Measurements from ENCODE around the gene KRT23. TPM values are rescaled to one million over a fixed set of nuclear protein-coding genes. Genes with fewer than 3 reads are reported as not detected.

Gene KRT23
- total RNA-seq, 2 donors from 2014 or later = 0.27 to 1.2 TPM

- intact Hi-C loops (cut with DNase I) = no loop called here
- no peaks in the 10 kb centered on the region for H3K27me3 ChIP-seq
- peaks cover 2% of the 10 kb centered on the region for H3K36me3 ChIP-seq
- TF ChIP-seq, protein P1, sequence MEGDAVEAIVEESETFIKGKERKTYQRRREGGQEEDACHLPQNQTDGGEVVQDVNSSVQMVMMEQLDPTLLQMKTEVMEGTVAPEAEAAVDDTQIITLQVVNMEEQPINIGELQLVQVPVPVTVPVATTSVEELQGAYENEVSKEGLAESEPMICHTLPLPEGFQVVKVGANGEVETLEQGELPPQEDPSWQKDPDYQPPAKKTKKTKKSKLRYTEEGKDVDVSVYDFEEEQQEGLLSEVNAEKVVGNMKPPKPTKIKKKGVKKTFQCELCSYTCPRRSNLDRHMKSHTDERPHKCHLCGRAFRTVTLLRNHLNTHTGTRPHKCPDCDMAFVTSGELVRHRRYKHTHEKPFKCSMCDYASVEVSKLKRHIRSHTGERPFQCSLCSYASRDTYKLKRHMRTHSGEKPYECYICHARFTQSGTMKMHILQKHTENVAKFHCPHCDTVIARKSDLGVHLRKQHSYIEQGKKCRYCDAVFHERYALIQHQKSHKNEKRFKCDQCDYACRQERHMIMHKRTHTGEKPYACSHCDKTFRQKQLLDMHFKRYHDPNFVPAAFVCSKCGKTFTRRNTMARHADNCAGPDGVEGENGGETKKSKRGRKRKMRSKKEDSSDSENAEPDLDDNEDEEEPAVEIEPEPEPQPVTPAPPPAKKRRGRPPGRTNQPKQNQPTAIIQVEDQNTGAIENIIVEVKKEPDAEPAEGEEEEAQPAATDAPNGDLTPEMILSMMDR (IDR thresholded peaks at IDR 0.05) = peak; percentile 31
- H3K9ac ChIP-seq (ENCODE audit: low read depth in 2 of 2, low read length in 2 of 2) = peak within 1 kb of the TSS; percentile 60 to 74
- H3K4me3 ChIP-seq = peak within 1 kb of the TSS; percentile 34
- no peaks in the 10 kb centered on the region for H3K4me1 ChIP-seq
- H3K9me3 ChIP-seq = no peaks in the 10 kb centered on the region
- H3K27ac ChIP-seq = peak within 1 kb of the TSS; percentile 70
- peak; percentile 64 for DNase-seq
These were observed 52.5 kb downstream of the KRT23 start, which contains the start of gene KRT20 for GRCh38 chr17:40884708-40885512. Gene KRT20, minus strand, starts transcription at chr17:40885242. Its CDS starts 57 bp downstream, at chr17:40885185.

- Histone ChIP-seq H3K27me3 (no peaks in the 10 kb centered on the region), H3K4me3 (peak overlapping the region; percentile 34), H3K4me1 (no peaks in the 10 kb centered on the region), H3K36me3 (peaks cover 2% of the 10 kb centered on the region), H3K27ac (peak overlapping the region; percentile 70), H3K9me3 (no peaks in the 10 kb centered on the region), H3K9ac (ENCODE audit: low read depth in 2 of 2, low read length in 2 of 2) (peak overlapping the region in 1 of 2 donors; percentile 74)
- intact Hi-C loops (cut with DNase I) = no loop called here
- TF ChIP-seq, protein P1 (IDR thresholded peaks at IDR 0.05) = no peak
- DNase-seq = peak; percentile 30
These were observed 53.7 kb downstream of the KRT23 start for GRCh38 chr17:40883626-40884334.

- H3K9me3 ChIP-seq = no peaks in the 10 kb centered on the region
- no peaks in the 10 kb centered on the region for H3K4me1 ChIP-seq
- intact Hi-C loops (cut with DNase I) = no loop called here
- no peaks in the 10 kb centered on the region for H3K27me3 ChIP-seq
- H3K27ac ChIP-seq = peak overlapping the region; percentile 70
- H3K9ac ChIP-seq (ENCODE audit: low read depth in 2 of 2, low read length in 2 of 2) = peak overlapping the region in 1 of 2 donors; percentile 30
- peak overlapping the region; percentile 34 for H3K4me3 ChIP-seq
- TF ChIP-seq, protein P1 (IDR thresholded peaks at IDR 0.05) = no peak
- DNase-seq = no peak
- peaks cover 2% of the 10 kb centered on the region for H3K36me3 ChIP-seq
These were observed 54.4 kb downstream of the KRT23 start for GRCh38 chr17:40883031-40883430.

DNA sequence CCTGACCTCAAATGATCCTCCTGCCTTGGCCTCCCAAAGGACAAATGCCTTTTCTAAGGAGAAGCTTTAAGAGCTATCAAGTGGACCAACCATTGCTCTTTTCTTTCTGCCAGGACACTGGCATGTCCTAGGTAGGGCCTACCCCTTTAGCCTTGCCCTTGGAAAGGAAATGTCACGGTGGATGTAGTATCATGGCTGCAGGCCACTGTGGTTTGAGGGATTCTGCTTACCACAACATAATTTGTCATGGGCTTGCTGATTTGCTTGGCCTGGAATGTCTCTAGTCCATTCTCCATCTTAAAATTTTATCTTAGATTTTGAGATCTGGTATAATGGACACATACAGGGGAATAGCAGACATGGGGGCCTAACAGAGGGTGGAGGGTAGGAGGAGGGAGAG lies 58.4 kb downstream of the KRT23 start:
- Histone ChIP-seq H3K9ac (ENCODE audit: low read depth in 2 of 2, low read length in 2 of 2) (no peak overlapping the region), H3K9me3 (no peaks in the 10 kb centered on the region), H3K27ac (no peak overlapping the region), H3K27me3 (no peaks in the 10 kb centered on the region), H3K4me3 (no peak overlapping the region), H3K36me3 (peaks cover 2% of the 10 kb centered on the region), H3K4me1 (no peaks in the 10 kb centered on the region)
- intact Hi-C loops (cut with DNase I) = no loop called here
- DNase-seq = no peak
- TF ChIP-seq, protein P1 (IDR thresholded peaks at IDR 0.05) = no peak

DNA sequence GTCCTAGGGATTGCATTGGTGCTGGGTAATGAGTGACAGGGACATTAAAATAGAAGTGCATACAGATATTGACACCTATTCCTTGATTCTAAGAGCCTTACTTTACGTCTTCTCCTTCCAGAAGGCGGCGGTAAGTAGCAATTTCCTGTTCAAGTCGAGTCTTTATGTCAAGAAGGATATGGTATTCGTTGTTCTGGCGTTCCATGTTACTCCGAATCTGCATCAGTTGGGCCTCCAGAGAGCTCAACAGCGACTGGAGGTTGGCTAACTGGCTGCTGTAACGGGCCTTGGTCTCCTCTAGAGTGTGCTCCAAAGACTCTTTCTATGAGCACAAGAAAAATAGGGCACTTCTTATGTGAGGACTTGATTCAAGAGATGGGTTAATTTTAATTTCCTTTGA lies 59.4 kb downstream of the KRT23 start:
- TF ChIP-seq, protein P1 (IDR thresholded peaks at IDR 0.05) = no peak
- H3K4me3 ChIP-seq = no peak overlapping the region
- no peak for DNase-seq
- intact Hi-C loops (cut with DNase I) = no loop called here
- no peaks in the 10 kb centered on the region for H3K27me3 ChIP-seq
- peaks cover 2% of the 10 kb centered on the region for H3K36me3 ChIP-seq
- no peaks in the 10 kb centered on the region for H3K9me3 ChIP-seq
- no peak overlapping the region for H3K27ac ChIP-seq
- H3K4me1 ChIP-seq = no peaks in the 10 kb centered on the region
- no peak overlapping the region for H3K9ac ChIP-seq (ENCODE audit: low read depth in 2 of 2, low read length in 2 of 2)

All from colonic mucosa (tissue), 4 donors.